Mesothelial cell of epicardium (in vitro differentiated cells): ENCODE results near the gene ALKBH6. TPM values are rescaled to one million over a fixed set of nuclear protein-coding genes. Genes with fewer than 3 reads are reported as not detected.

Experiments
- DNase-seq, 2 experiments: peaks; one replicate each; pipeline ENCODE4 v3.0.0; 2021; ENCODE audit warnings: low spot score in 2 of 2; ENCODE audit not compliant: unreplicated experiment in 2 of 2
- H3K27ac Mint-ChIP-seq: 2 replicates; pipeline ENCODE4 v1.8.0; 2021; ENCODE audit warnings: mixed read lengths
- H3K27me3 Mint-ChIP-seq: 2 replicates; pipeline ENCODE4 v1.8.0; 2021; ENCODE audit warnings: low read depth, mixed read lengths
- H3K36me3 Mint-ChIP-seq: 2 replicates; pipeline ENCODE4 v1.8.0; 2021; ENCODE audit warnings: mixed read lengths
- H3K4me1 Mint-ChIP-seq: 2 replicates; pipeline ENCODE4 v1.8.0; 2021; ENCODE audit warnings: mixed read lengths
- H3K4me3 Mint-ChIP-seq: 2 replicates; pipeline ENCODE4 v1.8.0; 2021; ENCODE audit warnings: mild to moderate bottlenecking, moderate library complexity, mixed read lengths
- H3K9me3 Mint-ChIP-seq: 2 replicates; pipeline ENCODE4 v1.8.0; 2021; ENCODE audit warnings: mixed read lengths
- CTCF ChIP-seq: fragments of 200-600 bp; sonication (generic); IDR thresholded peaks from one replicate; pipeline ENCODE4 v1.5.0; 2021; ENCODE audit warnings: antibody characterized with exemption; ENCODE audit not compliant: unreplicated experiment
- total RNA-seq: library from RNA; stranded (reverse); gene quantifications from 3 replicates; pipeline ENCODE4 v1.2.1, GENCODE V29; 2021

The ALKBH6 gene
- total RNA-seq, 1 donor from 2014 or later, result 28.9 TPM

- TF ChIP-seq CTCF, result no peak
- Mint-ChIP-seq H3K9me3 (no peaks in the 10 kb centered on the region), H3K4me1 (peaks cover 5% of the 10 kb centered on the region), H3K4me3 (no peak overlapping the region), H3K36me3 (peaks cover 13% of the 10 kb centered on the region), H3K27ac (no peak overlapping the region), H3K27me3 (no peaks in the 10 kb centered on the region)
- DNase-seq, result no peak
Observed at GRCh38 chr19:36003284-36003683, 10.7 kb downstream of the ALKBH6 start.

GRCh38 chr19:36001605-36002004 is 12.4 kb downstream of the ALKBH6 start:
- Mint-ChIP-seq H3K27me3 (no peaks in the 10 kb centered on the region), H3K4me1 (peaks cover 1% of the 10 kb centered on the region), H3K27ac (no peak overlapping the region), H3K9me3 (no peaks in the 10 kb centered on the region), H3K36me3 (peaks cover 13% of the 10 kb centered on the region), H3K4me3 (no peak overlapping the region)
- TF ChIP-seq CTCF, result no peak
- no peak for DNase-seq

- peak overlapping the region; percentile 84 for H3K4me3 Mint-ChIP-seq
- H3K4me1 Mint-ChIP-seq, result peaks cover 14% of the 10 kb centered on the region
- DNase-seq, result no peak
- H3K27me3 Mint-ChIP-seq, result no peaks in the 10 kb centered on the region
- H3K36me3 Mint-ChIP-seq, result peaks cover 2% of the 10 kb centered on the region
- H3K9me3 Mint-ChIP-seq, result no peaks in the 10 kb centered on the region
- TF ChIP-seq CTCF, result no peak
- H3K27ac Mint-ChIP-seq, result no peak overlapping the region
Observed at GRCh38 chr19:35996777-35997176, 17.2 kb downstream of the ALKBH6 start.

GRCh38 chr19:35995048-35995993 is 18.7 kb downstream of the ALKBH6 start, which contains the start of gene SDHAF1:
TSS of gene SDHAF1 (plus strand) at chr19:35995188. CDS start at chr19:35995275, 87 bp downstream.
- H3K27me3 Mint-ChIP-seq, result peaks cover under 1% of the 10 kb centered on the region
- peak; percentile 72 to 84 for DNase-seq
- H3K36me3 Mint-ChIP-seq, result no peaks in the 10 kb centered on the region
- H3K27ac Mint-ChIP-seq, result peak within 1 kb of the TSS; percentile 86
- no peaks in the 10 kb centered on the region for H3K9me3 Mint-ChIP-seq
- TF ChIP-seq CTCF, result no peak
- H3K4me3 Mint-ChIP-seq, result peak within 1 kb of the TSS; percentile 84
- peaks cover 14% of the 10 kb centered on the region for H3K4me1 Mint-ChIP-seq

- H3K4me3 Mint-ChIP-seq, result peak overlapping the region; percentile 20
- no peak for TF ChIP-seq CTCF
- no peaks in the 10 kb centered on the region for H3K36me3 Mint-ChIP-seq
- H3K4me1 Mint-ChIP-seq, result peaks cover 14% of the 10 kb centered on the region
- H3K27ac Mint-ChIP-seq, result no peak overlapping the region
- peaks cover 6% of the 10 kb centered on the region for H3K27me3 Mint-ChIP-seq
- no peaks in the 10 kb centered on the region for H3K9me3 Mint-ChIP-seq
- DNase-seq, result no peak
Observed at GRCh38 chr19:35993923-35994598, 20.0 kb downstream of the ALKBH6 start.
